Activated CD4-positive, alpha-beta T cell treated with anti-CD3 and anti-CD28 coated beads, Interleukin-2, amount 10 ng/mL, durations not matched to agents 24 days and 14 days (primary cell): ENCODE measurements around the gene BOLA1. TPM values are rescaled to one million over a fixed set of nuclear protein-coding genes. Genes with fewer than 3 reads are reported as not detected.
A peak's percentile ranks its signal among the peaks of the same experiment; 100 is the strongest.
"Not testable (repeated sequence)": the region's sequence is repeated elsewhere in the genome, so short reads cannot be mapped to it uniquely, and the experiment has no call there.

Experiments
- DNase-seq: peaks from one replicate; pipeline ENCODE4 v3.0.0; 2022
- H3K27ac Mint-ChIP-seq: one replicate; pipeline ENCODE4 v1.8.0; 2022; ENCODE audit warnings: mild to moderate bottlenecking, mixed read lengths
- H3K27me3 Mint-ChIP-seq: one replicate; pipeline ENCODE4 v1.8.0; 2022; ENCODE audit warnings: mixed read lengths
- H3K36me3 Mint-ChIP-seq: one replicate; pipeline ENCODE4 v1.8.0; 2022; ENCODE audit warnings: low read depth, mild to moderate bottlenecking, mixed read lengths
- H3K4me1 Mint-ChIP-seq: one replicate; pipeline ENCODE4 v1.8.0; 2021; ENCODE audit warnings: mixed read lengths
- H3K4me3 Mint-ChIP-seq: one replicate; pipeline ENCODE4 v1.8.0; 2022; ENCODE audit warnings: mild to moderate bottlenecking, moderate library complexity, mixed read lengths
- H3K9me3 Mint-ChIP-seq: one replicate; pipeline ENCODE4 v1.8.0; 2021; ENCODE audit warnings: mixed read lengths
- intact Hi-C: fragments of 100-400 bp; cut with micrococcal nuclease; formaldehyde crosslinking; loops from one replicate; pipeline ENCODE4 v1.15.1; 2023
- total RNA-seq: library from RNA; stranded (reverse); gene quantifications from 2 replicates; pipeline ENCODE4 v1.2.3, GENCODE V29; 2022

Gene BOLA1
- total RNA-seq, 1 donor from 2014 or later, result 25.8 TPM

DNA sequence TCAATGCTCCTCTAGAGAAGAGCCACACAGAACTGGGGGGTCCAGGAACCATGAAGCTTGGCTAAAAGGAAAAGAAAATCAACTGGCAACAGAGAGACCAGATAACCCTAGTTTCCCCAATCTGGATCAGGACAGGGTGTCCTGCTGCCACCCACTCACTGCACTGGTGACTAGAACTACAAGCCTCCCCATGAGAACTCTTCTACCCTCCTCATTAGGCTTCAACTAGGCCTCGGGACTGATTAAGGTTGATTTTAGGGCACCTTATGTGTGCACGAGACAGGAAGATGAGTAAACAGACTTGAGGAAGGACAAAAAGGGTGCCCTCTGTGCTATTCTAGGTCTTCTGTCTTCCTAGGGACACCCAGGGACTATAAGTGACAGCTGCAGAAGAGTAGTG lies 30.5 kb downstream of the BOLA1 start:
- peak overlapping the region; percentile 51 for H3K27ac Mint-ChIP-seq
- DNase-seq, result no peak
- no peaks in the 10 kb centered on the region for H3K27me3 Mint-ChIP-seq
- H3K9me3 Mint-ChIP-seq, result peaks cover 6% of the 10 kb centered on the region
- peaks cover 53% of the 10 kb centered on the region for H3K4me1 Mint-ChIP-seq
- peak overlapping the region; percentile 59 for H3K4me3 Mint-ChIP-seq
- peaks cover 30% of the 10 kb centered on the region for H3K36me3 Mint-ChIP-seq
- intact Hi-C loops, result no loop called here

GRCh38 chr1:149931212-149931790 lies 31.9 kb downstream of the BOLA1 start:
- H3K27me3 Mint-ChIP-seq, result no peaks in the 10 kb centered on the region
- peaks cover 6% of the 10 kb centered on the region for H3K9me3 Mint-ChIP-seq
- peaks cover 43% of the 10 kb centered on the region for H3K4me1 Mint-ChIP-seq
- intact Hi-C loops, result no loop called here
- H3K36me3 Mint-ChIP-seq, result peaks cover 16% of the 10 kb centered on the region
- peak; percentile 61 for DNase-seq
- peak overlapping the region; percentile 78 for H3K27ac Mint-ChIP-seq
- peak overlapping the region; percentile 59 for H3K4me3 Mint-ChIP-seq

GRCh38 chr1:149932474-149932873 lies 33.1 kb downstream of the BOLA1 start:
- H3K4me3 Mint-ChIP-seq, result no peak overlapping the region
- intact Hi-C loops, result no loop called here
- peaks cover 48% of the 10 kb centered on the region for H3K4me1 Mint-ChIP-seq
- H3K27ac Mint-ChIP-seq, result no peak overlapping the region
- DNase-seq, result no peak
- H3K27me3 Mint-ChIP-seq, result no peaks in the 10 kb centered on the region
- H3K9me3 Mint-ChIP-seq, result peaks cover 6% of the 10 kb centered on the region
- peaks cover 9% of the 10 kb centered on the region for H3K36me3 Mint-ChIP-seq

- Mint-ChIP-seq H3K27ac (no peak overlapping the region), H3K4me1 (peaks cover 54% of the 10 kb centered on the region), H3K4me3 (no peak overlapping the region), H3K9me3 (peaks cover 6% of the 10 kb centered on the region), H3K36me3 (peaks cover 7% of the 10 kb centered on the region), H3K27me3 (no peaks in the 10 kb centered on the region)
- DNase-seq, result no peak
- intact Hi-C loops, result no loop called here
Measured at GRCh38 chr1:149933208-149933607, 33.8 kb downstream of the BOLA1 start.

- H3K36me3 Mint-ChIP-seq, result peaks cover 7% of the 10 kb centered on the region
- no peak for DNase-seq
- H3K4me3 Mint-ChIP-seq, result no peak overlapping the region
- peaks cover 52% of the 10 kb centered on the region for H3K4me1 Mint-ChIP-seq
- peaks cover 6% of the 10 kb centered on the region for H3K9me3 Mint-ChIP-seq
- no peaks in the 10 kb centered on the region for H3K27me3 Mint-ChIP-seq
- intact Hi-C loops, result no loop called here
- no peak overlapping the region for H3K27ac Mint-ChIP-seq
Measured at GRCh38 chr1:149934356-149934755, 35.0 kb downstream of the BOLA1 start.

DNA sequence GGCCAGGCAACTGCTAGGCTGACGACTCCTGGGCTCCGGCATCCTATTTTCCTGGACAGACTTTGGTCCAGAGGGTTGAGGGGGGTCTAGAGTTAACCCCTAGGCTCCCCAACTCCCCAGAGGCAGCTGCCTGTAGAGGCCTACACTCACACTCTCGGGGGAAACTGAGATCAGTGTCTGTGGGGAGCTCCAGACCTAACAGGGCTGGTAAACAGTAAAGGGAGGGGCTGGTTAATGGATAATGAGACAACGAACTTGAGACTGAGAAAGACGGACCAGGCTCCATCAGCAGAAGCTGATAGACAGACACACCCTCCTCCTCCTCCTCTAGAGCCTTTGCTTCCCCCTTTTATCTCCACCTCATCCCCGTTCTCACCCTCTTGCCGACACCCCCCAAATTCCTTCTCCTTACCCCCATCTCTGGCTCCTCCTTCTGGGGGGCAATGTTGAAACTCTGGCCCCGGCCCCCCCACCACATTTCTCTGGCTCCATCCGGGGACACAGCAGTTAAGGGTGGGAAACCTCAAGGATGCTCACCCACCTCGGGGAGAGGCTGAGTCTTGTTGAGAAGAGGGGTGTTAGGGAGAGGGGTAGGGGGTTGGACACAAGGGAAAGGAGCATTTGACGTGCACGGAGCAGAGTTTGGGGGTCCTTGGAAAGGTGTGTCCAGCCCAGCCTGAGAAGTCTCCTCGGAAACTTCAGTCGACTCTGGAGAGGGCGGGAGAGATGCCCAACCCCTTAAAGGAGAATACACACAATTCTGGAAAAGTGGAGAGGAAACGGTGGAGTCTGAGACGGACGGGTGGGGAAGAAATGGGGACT lies 37.0 kb downstream of the BOLA1 start, which contains the start of gene MTMR11:
TSS of gene MTMR11 (minus strand) at position 710 of the 822 bp plus-strand sequence. CDS start at position 478, 232 bp downstream.
- Mint-ChIP-seq H3K27me3 (no peaks in the 10 kb centered on the region), H3K4me1 (peaks cover 39% of the 10 kb centered on the region), H3K27ac (peak within 1 kb of the TSS; percentile 72), H3K36me3 (peaks cover 4% of the 10 kb centered on the region), H3K9me3 (peaks cover 6% of the 10 kb centered on the region), H3K4me3 (peak within 1 kb of the TSS; percentile 64)
- no peak for DNase-seq
- intact Hi-C loops, result loop anchor here (5.0 kb wide), 1 partner anchor 71 kb away; no protein-coding TSS in a partner anchor

DNA sequence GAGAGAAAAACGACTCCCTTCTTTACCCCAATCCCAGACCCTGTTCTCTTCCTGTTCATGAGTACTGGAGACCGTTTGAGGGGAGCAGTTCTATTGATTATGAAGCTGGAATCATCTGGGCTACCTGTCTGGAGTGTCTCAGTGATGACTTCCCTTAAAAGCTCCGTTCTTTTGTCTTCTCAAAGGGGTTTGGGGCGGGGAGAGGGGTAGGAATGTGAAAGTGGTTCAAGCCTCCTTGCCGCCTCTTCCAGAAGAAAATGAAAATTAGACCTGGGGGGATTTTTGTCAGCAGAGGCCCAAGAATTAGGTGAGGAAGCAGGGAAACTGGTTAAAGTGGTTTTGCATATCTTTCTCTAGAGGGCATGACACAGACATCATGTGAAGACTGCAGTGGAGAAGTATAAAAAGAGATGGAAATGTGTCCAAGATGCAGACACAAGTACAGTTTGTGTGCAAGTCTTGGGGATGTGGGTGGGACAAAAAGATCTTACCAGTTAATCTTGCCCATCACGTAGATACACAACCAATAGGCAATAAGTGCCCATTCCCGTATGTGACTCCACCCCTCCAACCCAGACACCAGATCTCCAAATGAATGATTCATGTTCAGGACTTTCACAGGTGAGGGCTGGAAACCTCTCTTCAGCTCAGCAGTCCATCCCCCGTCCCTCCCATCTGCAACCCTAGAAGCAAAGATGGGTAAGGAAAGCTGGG lies 37.8 kb downstream of the BOLA1 start:
- Mint-ChIP-seq H3K36me3 (no peaks in the 10 kb centered on the region), H3K4me1 (peaks cover 33% of the 10 kb centered on the region), H3K27me3 (no peaks in the 10 kb centered on the region), H3K9me3 (no peaks in the 10 kb centered on the region), H3K4me3 (peak overlapping the region; percentile 64), H3K27ac (peak overlapping the region; percentile 72)
- intact Hi-C loops, result loop anchor here (5.0 kb wide), 1 partner anchor 70 kb away; no protein-coding TSS in a partner anchor
- DNase-seq, result no peak

DNA sequence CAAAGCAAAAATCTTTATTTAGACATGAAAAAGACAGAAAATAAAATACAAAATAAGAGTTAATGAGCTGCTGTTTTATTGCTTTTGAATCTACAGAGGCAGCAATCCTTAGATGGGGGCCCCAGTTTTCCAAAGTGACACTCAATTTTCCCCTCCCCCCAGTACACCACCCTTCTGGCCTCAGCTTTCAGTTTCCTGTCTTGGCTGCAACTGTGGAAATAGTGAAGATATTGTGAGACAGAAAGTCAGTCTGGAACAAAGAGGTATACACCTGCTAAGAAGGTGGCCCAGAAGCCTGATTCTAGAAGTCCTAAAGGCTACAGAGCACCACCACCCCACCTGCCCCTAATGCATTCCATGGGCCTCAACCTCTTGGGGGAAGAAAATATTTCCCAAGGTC lies 38.4 kb downstream of the BOLA1 start:
- peak; percentile 76 for DNase-seq
- Mint-ChIP-seq H3K36me3 (peaks cover under 1% of the 10 kb centered on the region), H3K4me1 (peaks cover 33% of the 10 kb centered on the region), H3K9me3 (no peaks in the 10 kb centered on the region), H3K27me3 (no peaks in the 10 kb centered on the region), H3K4me3 (peak overlapping the region; percentile 64), H3K27ac (peak overlapping the region; percentile 72)
- intact Hi-C loops, result loop anchor here (2.0 to 5.0 kb wide), 2 partner anchors 49 to 70 kb away; no protein-coding TSS in a partner anchor

DNA sequence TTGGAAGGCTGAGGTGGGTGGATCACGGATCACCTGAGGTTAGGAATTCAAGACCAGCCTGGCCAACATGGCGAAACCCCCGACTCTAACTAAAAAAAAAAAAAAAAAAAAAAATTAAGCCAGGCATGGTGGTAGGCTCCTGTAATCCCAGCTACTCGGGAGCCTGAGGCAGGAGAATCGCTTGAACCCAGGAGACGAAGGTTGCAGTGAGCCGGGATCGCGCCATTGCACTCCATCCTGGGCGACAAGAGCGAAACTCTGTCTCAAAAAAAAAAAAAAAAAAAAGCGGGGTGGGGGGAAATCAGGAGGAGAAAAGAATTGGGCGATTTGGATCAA lies 39.3 kb downstream of the BOLA1 start:
- not testable (repeated sequence) for H3K27me3 Mint-ChIP-seq, H3K9me3 Mint-ChIP-seq, DNase-seq, H3K36me3 Mint-ChIP-seq
- peak overlapping the region; percentile 86 for H3K27ac Mint-ChIP-seq
- intact Hi-C loops, result loop anchor here (1.0 to 5.0 kb wide), 3 partner anchors 11 to 69 kb away; partner anchors contain the start of gene SF3B4
- peaks cover 42% of the 10 kb centered on the region for H3K4me1 Mint-ChIP-seq
- H3K4me3 Mint-ChIP-seq, result peak overlapping the region; percentile 73

- Mint-ChIP-seq H3K4me1 (peaks cover 39% of the 10 kb centered on the region), H3K27ac (no peak overlapping the region)
- intact Hi-C loops, result no loop called here
Measured at GRCh38 chr1:149940427-149940826, 41.1 kb downstream of the BOLA1 start.

DNA sequence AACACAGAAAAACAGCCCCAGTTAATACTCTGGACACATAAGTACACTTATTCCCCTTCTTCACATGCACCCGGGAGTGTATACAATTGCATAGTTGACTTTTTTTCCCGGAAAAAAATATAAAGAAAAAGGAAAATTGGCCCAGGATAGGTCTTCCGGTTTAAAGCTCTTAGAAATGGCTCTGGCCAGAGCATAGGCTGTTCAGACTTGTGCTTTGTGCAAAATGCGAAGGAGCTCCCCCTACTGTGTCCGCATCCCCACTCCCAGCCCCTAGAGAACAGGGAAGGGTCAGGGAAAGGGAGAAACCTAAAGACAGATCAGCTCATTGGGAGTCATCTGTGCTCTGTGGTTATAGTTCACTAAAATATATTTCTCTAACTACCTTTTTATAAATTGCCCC lies 42.8 kb downstream of the BOLA1 start:
- no peaks in the 10 kb centered on the region for H3K27me3 Mint-ChIP-seq
- peaks cover 28% of the 10 kb centered on the region for H3K36me3 Mint-ChIP-seq
- peaks cover 31% of the 10 kb centered on the region for H3K4me1 Mint-ChIP-seq
- H3K9me3 Mint-ChIP-seq, result no peaks in the 10 kb centered on the region
- intact Hi-C loops, result no loop called here
- H3K27ac Mint-ChIP-seq, result no peak overlapping the region
- H3K4me3 Mint-ChIP-seq, result no peak overlapping the region
- DNase-seq, result no peak

More at GRCh38 chr1:149940427-149940826, 41.1 kb downstream of the BOLA1 start:
- no peak for DNase-seq
- no peaks in the 10 kb centered on the region for H3K27me3 Mint-ChIP-seq
- H3K9me3 Mint-ChIP-seq, result no peaks in the 10 kb centered on the region
- peaks cover 20% of the 10 kb centered on the region for H3K36me3 Mint-ChIP-seq
- no peak overlapping the region for H3K4me3 Mint-ChIP-seq

- intact Hi-C loops, result no loop called here
- H3K27me3 Mint-ChIP-seq, result no peaks in the 10 kb centered on the region
- DNase-seq, result no peak
- no peaks in the 10 kb centered on the region for H3K9me3 Mint-ChIP-seq
- no peak overlapping the region for H3K4me3 Mint-ChIP-seq
- H3K27ac Mint-ChIP-seq, result peak overlapping the region; percentile 71
- peaks cover 28% of the 10 kb centered on the region for H3K36me3 Mint-ChIP-seq
- H3K4me1 Mint-ChIP-seq, result peaks cover 24% of the 10 kb centered on the region
Measured at GRCh38 chr1:149942885-149943284, 43.5 kb downstream of the BOLA1 start.

DNA sequence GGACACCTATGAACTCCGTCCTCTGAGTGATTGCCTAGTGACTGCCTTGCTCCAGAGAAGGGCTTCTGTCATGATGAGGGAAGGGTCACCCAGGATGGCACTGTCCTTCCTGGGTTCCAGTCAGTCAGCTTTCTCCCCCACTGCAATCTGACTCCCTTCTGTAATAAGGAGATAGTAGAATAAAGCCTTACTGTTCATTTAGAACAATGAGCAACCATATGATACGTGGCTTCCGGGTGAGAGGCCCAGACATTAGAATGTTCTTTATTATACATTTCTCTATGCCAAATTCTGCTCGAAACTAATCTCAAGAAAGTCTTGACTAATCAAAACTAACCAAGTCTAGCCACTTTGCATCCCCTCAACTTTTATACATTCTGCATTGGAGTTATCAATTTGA lies 45.8 kb downstream of the BOLA1 start:
- H3K9me3 Mint-ChIP-seq, result no peaks in the 10 kb centered on the region
- H3K27ac Mint-ChIP-seq, result no peak overlapping the region
- peaks cover 9% of the 10 kb centered on the region for H3K4me1 Mint-ChIP-seq
- DNase-seq, result no peak
- peaks cover 39% of the 10 kb centered on the region for H3K36me3 Mint-ChIP-seq
- H3K27me3 Mint-ChIP-seq, result no peaks in the 10 kb centered on the region
- intact Hi-C loops, result no loop called here
- no peak overlapping the region for H3K4me3 Mint-ChIP-seq

GRCh38 chr1:149949911-149950310 lies 50.5 kb downstream of the BOLA1 start:
- H3K36me3 Mint-ChIP-seq, result peaks cover 43% of the 10 kb centered on the region
- H3K27ac Mint-ChIP-seq, result no peak overlapping the region
- intact Hi-C loops, result no loop called here
- H3K27me3 Mint-ChIP-seq, result no peaks in the 10 kb centered on the region
- H3K4me1 Mint-ChIP-seq, result no peaks in the 10 kb centered on the region
- no peaks in the 10 kb centered on the region for H3K9me3 Mint-ChIP-seq
- H3K4me3 Mint-ChIP-seq, result no peak overlapping the region
- no peak for DNase-seq
